Measurements from ENCODE around the gene WDR5. TPM values are rescaled to one million over a fixed set of nuclear protein-coding genes. Genes with fewer than 3 reads are reported as not detected.

The WDR5 gene
- polyA plus RNA-seq, 2 of the 4 experiments (the other 2 are of a cell fraction): 37.9 to 46.0 TPM

DNA sequence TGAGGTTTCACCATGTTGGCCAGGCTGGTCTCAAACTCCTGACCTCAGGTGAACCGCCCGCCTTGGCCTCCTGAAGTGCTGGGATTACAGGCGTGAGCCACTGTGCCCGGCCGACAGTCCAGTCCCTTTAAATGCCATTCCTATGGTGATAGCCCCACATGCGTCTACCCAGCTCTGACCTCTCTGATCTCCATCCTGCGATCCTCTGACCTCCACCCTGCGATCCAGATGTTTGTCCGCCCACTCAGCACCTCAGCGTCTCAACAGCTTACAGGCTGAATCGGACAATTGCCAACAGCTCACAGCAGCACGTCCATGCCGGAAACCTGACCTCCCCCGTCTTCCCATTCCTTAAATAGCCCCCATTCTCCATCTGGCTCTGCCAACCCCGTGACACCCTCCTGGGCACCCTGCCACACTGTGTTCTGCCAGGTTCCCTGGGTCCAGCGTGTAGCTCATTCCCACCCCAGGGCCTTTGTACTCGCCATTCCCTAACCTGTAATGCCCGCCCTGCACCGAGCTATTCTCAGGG is 72.5 kb downstream of the WDR5 start:
- ChIA-PET CTCF (interaction anchor here (0.7 to 1.5 kb wide), 5 partner anchors 9 to 102 kb away, joined by 3 to 7 read pairs (median 3); no protein-coding TSS in a partner anchor), POLR2A (no interaction called here)
- WGBS (ENCODE audit: missing lambda C conversion rate): 66% methylated on average over 19 of the region's 19 CpGs
- ATAC-seq: no peak
- H3K4me1 ChIP-seq: no peaks in the 10 kb centered on the region
- FAIRE-seq: no peak
- H3K4me2 ChIP-seq: no peak overlapping the region
- no peak for DNase-seq (ENCODE audit: low read depth in 1 of 2, low spot score in 1 of 2)
- H3K9me3 ChIP-seq: peaks cover 16% of the 10 kb centered on the region
- H3K27ac ChIP-seq: no peak overlapping the region
- no peak for TF ChIP-seq TFCP2L1 (CRISPR knock-in tag; IDR thresholded peaks at IDR 0.05)
- no peak for TF ChIP-seq CBX8 (IDR thresholded peaks at IDR 0.05)
- TF ChIP-seq, protein P1, sequence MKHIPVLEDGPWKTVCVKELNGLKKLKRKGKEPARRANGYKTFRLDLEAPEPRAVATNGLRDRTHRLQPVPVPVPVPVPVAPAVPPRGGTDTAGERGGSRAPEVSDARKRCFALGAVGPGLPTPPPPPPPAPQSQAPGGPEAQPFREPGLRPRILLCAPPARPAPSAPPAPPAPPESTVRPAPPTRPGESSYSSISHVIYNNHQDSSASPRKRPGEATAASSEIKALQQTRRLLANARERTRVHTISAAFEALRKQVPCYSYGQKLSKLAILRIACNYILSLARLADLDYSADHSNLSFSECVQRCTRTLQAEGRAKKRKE (CRISPR knock-in tag; IDR thresholded peaks at IDR 0.05; ENCODE audit: low read depth): no peak
- no peak for TF ChIP-seq RFX5 (IDR thresholded peaks at IDR 0.05)
- TF ChIP-seq, protein P2, sequence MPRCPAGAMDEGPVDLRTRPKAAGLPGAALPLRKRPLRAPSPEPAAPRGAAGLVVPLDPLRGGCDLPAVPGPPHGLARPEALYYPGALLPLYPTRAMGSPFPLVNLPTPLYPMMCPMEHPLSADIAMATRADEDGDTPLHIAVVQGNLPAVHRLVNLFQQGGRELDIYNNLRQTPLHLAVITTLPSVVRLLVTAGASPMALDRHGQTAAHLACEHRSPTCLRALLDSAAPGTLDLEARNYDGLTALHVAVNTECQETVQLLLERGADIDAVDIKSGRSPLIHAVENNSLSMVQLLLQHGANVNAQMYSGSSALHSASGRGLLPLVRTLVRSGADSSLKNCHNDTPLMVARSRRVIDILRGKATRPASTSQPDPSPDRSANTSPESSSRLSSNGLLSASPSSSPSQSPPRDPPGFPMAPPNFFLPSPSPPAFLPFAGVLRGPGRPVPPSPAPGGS (IDR thresholded peaks at IDR 0.05): no peak
- no peak for TF ChIP-seq JUNB (IDR thresholded peaks at IDR 0.05)
- TF ChIP-seq, protein P3, sequence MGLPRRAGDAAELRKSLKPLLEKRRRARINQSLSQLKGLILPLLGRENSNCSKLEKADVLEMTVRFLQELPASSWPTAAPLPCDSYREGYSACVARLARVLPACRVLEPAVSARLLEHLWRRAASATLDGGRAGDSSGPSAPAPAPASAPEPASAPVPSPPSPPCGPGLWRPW (IDR thresholded peaks at IDR 0.05): no peak
- TF ChIP-seq ESRRA (IDR thresholded peaks at IDR 0.05; ENCODE audit: borderline replicate concordance, low read length): no peak
- no peak for TF ChIP-seq NFE2L2 (conservative IDR thresholded peaks at IDR 0.05; ENCODE audit: low read length)
- TF ChIP-seq, protein P4, sequence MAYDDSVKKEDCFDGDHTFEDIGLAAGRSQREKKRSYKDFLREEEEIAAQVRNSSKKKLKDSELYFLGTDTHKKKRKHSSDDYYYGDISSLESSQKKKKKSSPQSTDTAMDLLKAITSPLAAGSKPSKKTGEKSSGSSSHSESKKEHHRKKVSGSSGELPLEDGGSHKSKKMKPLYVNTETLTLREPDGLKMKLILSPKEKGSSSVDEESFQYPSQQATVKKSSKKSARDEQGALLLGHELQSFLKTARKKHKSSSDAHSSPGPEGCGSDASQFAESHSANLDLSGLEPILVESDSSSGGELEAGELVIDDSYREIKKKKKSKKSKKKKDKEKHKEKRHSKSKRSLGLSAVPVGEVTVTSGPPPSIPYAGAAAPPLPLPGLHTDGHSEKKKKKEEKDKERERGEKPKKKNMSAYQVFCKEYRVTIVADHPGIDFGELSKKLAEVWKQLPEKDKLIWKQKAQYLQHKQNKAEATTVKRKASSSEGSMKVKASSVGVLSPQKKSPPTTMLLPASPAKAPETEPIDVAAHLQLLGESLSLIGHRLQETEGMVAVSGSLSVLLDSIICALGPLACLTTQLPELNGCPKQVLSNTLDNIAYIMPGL (CRISPR knock-in tag; IDR thresholded peaks at IDR 0.05; ENCODE audit: borderline replicate concordance): no peak
- no peak for TF ChIP-seq MYC (IDR thresholded peaks at IDR 0.05; ENCODE audit: borderline replicate concordance, low read length)
- no peak for TF ChIP-seq ZSCAN20 (CRISPR knock-in tag; IDR thresholded peaks at IDR 0.05)
- TF ChIP-seq POLR2AphosphoS2 (conservative IDR thresholded peaks at IDR 0.05; ENCODE audit: low read length): no peak
- TF ChIP-seq CEBPB (IDR thresholded peaks at IDR 0.05): no peak
- no peak for TF ChIP-seq NPAS2 (CRISPR knock-in tag; IDR thresholded peaks at IDR 0.05; ENCODE audit: borderline replicate concordance)
- no peak for TF ChIP-seq HDAC2 (IDR thresholded peaks at IDR 0.05)
- H3K4me3 ChIP-seq: no peak overlapping the region

DNA sequence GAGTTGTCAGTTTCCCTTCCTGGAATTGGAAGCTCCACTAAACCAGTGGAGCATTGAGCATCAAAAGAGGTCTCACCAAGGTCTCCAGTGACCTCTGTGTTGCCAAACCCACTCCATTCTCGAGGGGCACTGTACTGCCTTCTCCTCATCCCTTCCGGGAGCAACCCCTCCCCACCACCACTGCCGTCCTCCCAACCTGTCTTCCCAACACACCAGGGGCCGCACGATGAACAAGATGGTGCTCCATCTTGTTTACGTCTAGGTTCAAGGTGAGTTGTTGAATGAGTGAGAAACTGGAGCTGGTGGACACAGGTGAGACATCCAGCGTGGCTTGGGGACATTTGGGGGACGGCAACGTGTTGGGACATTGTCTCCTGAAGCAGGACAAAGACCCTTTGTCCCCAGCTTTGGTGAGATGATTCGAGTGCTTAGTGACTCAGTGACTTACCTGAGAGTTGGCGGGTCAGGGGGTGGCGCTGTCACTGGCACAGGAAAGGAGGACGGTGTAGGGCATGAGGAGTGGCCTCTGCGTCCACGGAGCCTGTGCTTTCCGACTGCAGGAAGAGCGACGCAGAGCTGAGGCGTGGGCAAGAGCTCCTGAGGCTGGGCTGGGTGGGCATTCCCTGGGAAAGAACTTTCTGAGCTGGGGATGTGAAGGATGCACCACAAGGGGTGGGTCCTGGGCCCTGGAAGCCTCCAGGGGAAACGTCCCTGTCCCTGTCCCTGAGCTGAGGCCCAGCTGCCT is 73.3 kb downstream of the WDR5 start:
- no peak overlapping the region for H3K4me2 ChIP-seq
- FAIRE-seq: no peak
- H3K4me1 ChIP-seq: no peaks in the 10 kb centered on the region
- ChIA-PET POLR2A (no interaction called here), CTCF (interaction anchor here (0.7 to 1.5 kb wide), 6 partner anchors 8 to 101 kb away, joined by 3 to 7 read pairs (median 3); no protein-coding TSS in a partner anchor)
- peaks cover 11% of the 10 kb centered on the region for H3K9me3 ChIP-seq
- WGBS (ENCODE audit: missing lambda C conversion rate): 56% methylated on average over 19 of the region's 20 CpGs
- TF ChIP-seq HDAC2 (IDR thresholded peaks at IDR 0.05) (no peak), CHD4 (IDR thresholded peaks at IDR 0.05; ENCODE audit: borderline replicate concordance) (no peak), FOXS1 (CRISPR knock-in tag; IDR thresholded peaks at IDR 0.05) (no peak), FOSL2 (IDR thresholded peaks at IDR 0.05) (no peak), FOSL2 (CRISPR knock-in tag; IDR thresholded peaks at IDR 0.05) (no peak), HEYL (CRISPR knock-in tag; IDR thresholded peaks at IDR 0.05) (no peak), ZSCAN20 (CRISPR knock-in tag; IDR thresholded peaks at IDR 0.05) (no peak), EHF (CRISPR knock-in tag; IDR thresholded peaks at IDR 0.05) (no peak), KDM1A (IDR thresholded peaks at IDR 0.05; ENCODE audit: low read depth) (no peak), HOXA7 (CRISPR knock-in tag; IDR thresholded peaks at IDR 0.05) (no peak), KDM5A (IDR thresholded peaks at IDR 0.05) (no peak), ESRRA (IDR thresholded peaks at IDR 0.05; ENCODE audit: borderline replicate concordance, low read length) (no peak), MAFK (IDR thresholded peaks at IDR 0.05; ENCODE audit: partially characterized antibody) (no peak), POLR2AphosphoS2 (conservative IDR thresholded peaks at IDR 0.05; ENCODE audit: low read length) (no peak), NFE2L2 (conservative IDR thresholded peaks at IDR 0.05; ENCODE audit: low read length) (no peak), POLR2A (IDR thresholded peaks at IDR 0.05; ENCODE audit: low read length) (no peak)
- TF ChIP-seq, protein P5, sequence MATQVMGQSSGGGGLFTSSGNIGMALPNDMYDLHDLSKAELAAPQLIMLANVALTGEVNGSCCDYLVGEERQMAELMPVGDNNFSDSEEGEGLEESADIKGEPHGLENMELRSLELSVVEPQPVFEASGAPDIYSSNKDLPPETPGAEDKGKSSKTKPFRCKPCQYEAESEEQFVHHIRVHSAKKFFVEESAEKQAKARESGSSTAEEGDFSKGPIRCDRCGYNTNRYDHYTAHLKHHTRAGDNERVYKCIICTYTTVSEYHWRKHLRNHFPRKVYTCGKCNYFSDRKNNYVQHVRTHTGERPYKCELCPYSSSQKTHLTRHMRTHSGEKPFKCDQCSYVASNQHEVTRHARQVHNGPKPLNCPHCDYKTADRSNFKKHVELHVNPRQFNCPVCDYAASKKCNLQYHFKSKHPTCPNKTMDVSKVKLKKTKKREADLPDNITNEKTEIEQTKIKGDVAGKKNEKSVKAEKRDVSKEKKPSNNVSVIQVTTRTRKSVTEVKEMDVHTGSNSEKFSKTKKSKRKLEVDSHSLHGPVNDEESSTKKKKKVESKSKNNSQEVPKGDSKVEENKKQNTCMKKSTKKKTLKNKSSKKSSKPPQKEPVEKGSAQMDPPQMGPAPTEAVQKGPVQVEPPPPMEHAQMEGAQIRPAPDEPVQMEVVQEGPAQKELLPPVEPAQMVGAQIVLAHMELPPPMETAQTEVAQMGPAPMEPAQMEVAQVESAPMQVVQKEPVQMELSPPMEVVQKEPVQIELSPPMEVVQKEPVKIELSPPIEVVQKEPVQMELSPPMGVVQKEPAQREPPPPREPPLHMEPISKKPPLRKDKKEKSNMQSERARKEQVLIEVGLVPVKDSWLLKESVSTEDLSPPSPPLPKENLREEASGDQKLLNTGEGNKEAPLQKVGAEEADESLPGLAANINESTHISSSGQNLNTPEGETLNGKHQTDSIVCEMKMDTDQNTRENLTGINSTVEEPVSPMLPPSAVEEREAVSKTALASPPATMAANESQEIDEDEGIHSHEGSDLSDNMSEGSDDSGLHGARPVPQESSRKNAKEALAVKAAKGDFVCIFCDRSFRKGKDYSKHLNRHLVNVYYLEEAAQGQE (IDR thresholded peaks at IDR 0.05): no peak
- TF ChIP-seq, protein P3 (IDR thresholded peaks at IDR 0.05): no peak
- DNase-seq (ENCODE audit: low read depth in 1 of 2, low spot score in 1 of 2): no peak
- no peak overlapping the region for H3K27ac ChIP-seq
- no peak for ATAC-seq
- no peak overlapping the region for H3K4me3 ChIP-seq

Data from A549 (cell line).